HUES6 (cell line): Measurements from ENCODE around the gene CAV1.
"Not testable (repeated sequence)": the region's sequence is repeated elsewhere in the genome, so short reads cannot be mapped to it uniquely, and the experiment has no call there.

Source experiments
- H3K27ac ChIP-seq: 2 replicates; pipeline ENCODE4 v1.7.0; 2013; ENCODE audit warnings: low read depth, mild to moderate bottlenecking, low read length, inconsistent platforms
- H3K27me3 ChIP-seq: 2 replicates; pipeline ENCODE4 v1.6.1; 2013; ENCODE audit warnings: low read length; ENCODE audit not compliant: control insufficient read depth, insufficient read depth
- H3K36me3 ChIP-seq: 2 replicates; pipeline ENCODE4 v1.6.1; 2013; ENCODE audit warnings: low read length; ENCODE audit not compliant: control insufficient read depth, insufficient read depth
- H3K4me1 ChIP-seq: 2 replicates; pipeline ENCODE4 v1.6.1; 2013; ENCODE audit warnings: low read length; ENCODE audit not compliant: control insufficient read depth, insufficient read depth
- H3K4me3 ChIP-seq: 2 replicates; pipeline ENCODE4 v1.5.1; 2013; ENCODE audit warnings: low read depth, low read length
- H3K9ac ChIP-seq: one replicate; pipeline ENCODE4 v1.6.1; 2013; ENCODE audit warnings: mild to moderate bottlenecking, low read length
- H3K9me3 ChIP-seq: 2 replicates; pipeline ENCODE4 v1.6.1; 2013; ENCODE audit warnings: low read depth, low read length; ENCODE audit not compliant: control insufficient read depth, insufficient read depth

The CAV1 gene, protein sequence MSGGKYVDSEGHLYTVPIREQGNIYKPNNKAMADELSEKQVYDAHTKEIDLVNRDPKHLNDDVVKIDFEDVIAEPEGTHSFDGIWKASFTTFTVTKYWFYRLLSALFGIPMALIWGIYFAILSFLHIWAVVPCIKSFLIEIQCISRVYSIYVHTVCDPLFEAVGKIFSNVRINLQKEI

DNA sequence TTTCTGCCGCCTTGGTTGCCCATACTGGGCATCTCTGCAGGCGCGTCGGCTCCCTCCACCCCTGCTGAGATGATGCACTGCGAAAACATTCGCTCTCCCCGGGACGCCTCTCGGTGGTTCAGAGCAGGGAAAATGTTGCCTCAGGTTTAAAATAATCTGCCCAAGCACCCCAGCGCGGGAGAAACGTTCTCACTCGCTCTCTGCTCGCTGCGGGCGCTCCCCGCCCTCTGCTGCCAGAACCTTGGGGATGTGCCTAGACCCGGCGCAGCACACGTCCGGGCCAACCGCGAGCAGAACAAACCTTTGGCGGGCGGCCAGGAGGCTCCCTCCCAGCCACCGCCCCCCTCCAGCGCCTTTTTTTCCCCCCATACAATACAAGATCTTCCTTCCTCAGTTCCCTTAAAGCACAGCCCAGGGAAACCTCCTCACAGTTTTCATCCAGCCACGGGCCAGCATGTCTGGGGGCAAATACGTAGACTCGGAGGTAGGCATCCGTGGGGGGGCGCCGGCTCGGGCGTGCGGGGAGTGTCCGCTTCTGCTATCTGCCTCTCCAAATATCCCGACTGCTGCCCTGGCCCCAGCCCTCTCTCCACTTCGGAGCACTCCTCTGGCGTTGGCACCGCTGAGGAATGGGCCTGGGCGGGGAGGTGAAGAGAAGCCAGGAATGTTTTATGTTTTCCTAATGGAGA lies at the start of gene CAV1:
TSS of gene CAV1 (plus strand) at position 428 of the 689 bp plus-strand sequence. CDS start at position 455, 27 bp downstream.
- peaks cover 53% of the 10 kb centered on the region for H3K4me1 ChIP-seq
- H3K27me3 ChIP-seq: peaks cover 22% of the 10 kb centered on the region
- H3K9me3 ChIP-seq: no peaks in the 10 kb centered on the region
- peaks cover 5% of the 10 kb centered on the region; the same call in 1 of the 2 replicates for H3K36me3 ChIP-seq
- H3K27ac ChIP-seq: peak within 1 kb of the TSS; percentile 87; the same call in 1 of the 2 replicates
- H3K9ac ChIP-seq: peak within 1 kb of the TSS; percentile 99
- H3K4me3 ChIP-seq: peak within 1 kb of the TSS; percentile 91

DNA sequence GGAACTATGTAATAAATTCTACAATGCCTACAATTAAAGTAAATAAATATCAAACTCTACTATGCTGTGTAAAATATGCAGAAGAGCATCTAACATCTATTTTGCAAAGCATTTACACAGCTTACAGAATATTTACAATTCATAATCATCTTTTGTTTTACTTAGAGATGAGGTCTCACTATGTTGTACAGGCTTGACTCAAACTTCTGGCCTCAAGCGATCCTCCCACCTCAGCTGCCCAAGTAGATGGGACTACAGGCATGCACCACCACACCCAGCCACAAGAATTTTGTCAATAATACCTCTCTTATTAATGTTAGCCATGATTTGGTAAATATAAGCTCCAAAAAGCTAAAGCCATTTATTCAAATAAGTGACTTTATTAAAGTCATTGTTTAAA lies 47.2 kb upstream of the CAV1 start:
- Histone ChIP-seq H3K27me3 (no peaks in the 10 kb centered on the region), H3K4me3 (no peak overlapping the region), H3K4me1 (no peaks in the 10 kb centered on the region), H3K27ac (no peak overlapping the region), H3K9ac (no peak overlapping the region), H3K36me3 (no peaks in the 10 kb centered on the region), H3K9me3 (peaks cover 6% of the 10 kb centered on the region; the same call in 1 of the 2 replicates)

DNA sequence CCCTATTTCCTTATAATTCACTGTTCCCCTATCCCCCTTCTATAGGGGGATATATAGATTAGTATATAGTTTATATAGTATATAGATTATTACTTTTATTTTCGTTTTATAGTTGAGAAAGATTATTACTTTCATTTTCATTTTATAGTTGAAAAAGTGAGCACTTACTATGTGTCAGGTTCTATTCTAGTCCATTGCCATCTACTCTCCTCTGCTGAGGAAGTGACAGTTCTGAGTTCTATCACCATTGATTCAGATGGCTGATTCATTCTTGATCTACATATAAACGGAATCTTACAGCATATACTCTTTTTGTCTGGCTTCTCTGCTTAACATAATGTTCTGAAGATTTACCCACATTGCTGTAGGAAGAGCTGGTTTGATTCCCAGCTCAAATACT lies 46.0 kb upstream of the CAV1 start:
- no peak overlapping the region for H3K9ac ChIP-seq
- no peaks in the 10 kb centered on the region for H3K4me1 ChIP-seq
- no peak overlapping the region for H3K4me3 ChIP-seq
- H3K9me3 ChIP-seq: peaks cover 6% of the 10 kb centered on the region; the same call in 1 of the 2 replicates
- H3K36me3 ChIP-seq: no peaks in the 10 kb centered on the region
- H3K27ac ChIP-seq: no peak overlapping the region
- H3K27me3 ChIP-seq: no peaks in the 10 kb centered on the region

DNA sequence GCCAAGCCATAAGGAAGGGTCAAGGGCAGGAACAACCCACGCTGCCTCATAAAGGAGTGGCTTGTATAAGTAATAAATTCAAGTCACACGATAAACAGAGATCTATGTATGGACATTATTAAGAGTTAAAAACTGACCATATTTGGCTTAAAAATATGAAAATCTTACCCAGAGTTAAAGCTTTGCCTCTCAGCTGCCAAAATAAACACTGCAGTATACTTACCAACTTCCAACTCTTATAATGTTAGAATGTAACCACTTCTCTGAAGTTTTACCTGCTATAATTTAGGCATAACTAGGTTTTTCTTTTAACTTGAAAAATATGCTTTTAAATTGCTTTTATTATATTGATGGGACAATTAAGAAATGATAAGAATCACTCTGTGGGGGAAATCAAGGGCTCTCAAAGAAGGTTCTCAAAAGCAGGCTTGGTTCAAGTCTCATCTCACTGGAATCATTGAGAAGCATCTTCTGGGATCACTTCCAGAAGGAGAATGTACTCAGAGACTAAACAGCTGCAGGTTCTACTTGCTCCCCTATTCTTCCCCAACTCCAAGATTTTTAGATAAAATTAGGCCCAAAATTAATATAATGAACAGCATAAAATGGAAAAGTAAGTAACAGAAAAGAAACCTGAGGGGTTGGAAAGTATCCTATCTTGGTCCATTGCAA lies 41.4 kb upstream of the CAV1 start:
- Histone ChIP-seq H3K36me3 (no peaks in the 10 kb centered on the region), H3K9me3 (no peaks in the 10 kb centered on the region), H3K9ac (no peak overlapping the region), H3K27me3 (no peaks in the 10 kb centered on the region), H3K27ac (no peak overlapping the region), H3K4me3 (no peak overlapping the region), H3K4me1 (no peaks in the 10 kb centered on the region)

DNA sequence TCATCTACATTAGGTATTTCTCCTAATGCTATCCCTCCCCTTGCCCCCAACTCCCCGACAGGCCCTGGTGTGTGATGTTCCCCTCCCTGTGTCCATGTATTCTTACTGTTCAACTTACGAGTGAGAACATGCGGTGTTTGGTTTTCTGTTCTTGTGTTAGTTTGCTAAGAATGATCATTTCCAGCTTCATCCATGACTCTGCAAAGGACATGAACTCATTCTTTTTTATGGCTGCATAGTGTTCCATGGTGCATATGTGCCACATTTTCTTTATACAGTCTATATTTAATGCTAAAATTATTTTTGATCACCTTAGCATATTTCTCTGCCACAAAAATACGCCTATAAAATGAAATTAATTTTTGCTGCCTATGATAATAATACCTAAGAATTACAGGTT lies 40.4 kb upstream of the CAV1 start:
- H3K36me3 ChIP-seq, H3K9me3 ChIP-seq, H3K9ac ChIP-seq, H3K4me3 ChIP-seq, H3K27me3 ChIP-seq, H3K4me1 ChIP-seq, H3K27ac ChIP-seq: not testable (repeated sequence)

DNA sequence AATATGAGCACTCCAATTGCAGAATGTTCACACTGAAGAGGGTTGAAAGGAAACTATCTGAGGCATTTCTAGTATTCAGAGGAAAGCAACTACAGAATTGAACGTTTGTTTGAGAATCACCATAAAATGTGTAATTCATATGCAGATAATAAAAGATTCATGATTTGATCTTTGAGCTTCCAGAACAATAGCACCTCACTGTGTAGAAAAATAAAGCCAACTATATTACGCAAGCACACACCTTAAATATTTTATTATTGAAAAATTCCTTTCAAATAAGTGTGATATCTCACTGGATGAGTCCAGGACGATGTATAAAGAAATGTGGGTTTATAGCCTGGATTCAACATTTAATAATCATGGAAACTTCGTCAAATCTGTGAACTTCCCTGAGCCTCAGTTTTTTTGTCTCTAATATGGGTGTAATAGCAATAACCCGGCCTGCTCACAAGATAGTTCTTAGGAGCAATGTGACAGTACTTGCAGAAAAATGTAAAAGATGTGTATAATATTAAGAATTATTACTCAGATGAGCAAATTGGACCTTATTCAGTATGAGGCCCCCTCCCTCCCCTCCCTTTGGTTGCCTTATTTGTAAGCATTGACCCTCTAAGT lies 36.8 kb upstream of the CAV1 start:
- Histone ChIP-seq H3K4me1 (no peaks in the 10 kb centered on the region), H3K27ac (no peak overlapping the region), H3K27me3 (no peaks in the 10 kb centered on the region), H3K9me3 (no peaks in the 10 kb centered on the region), H3K36me3 (no peaks in the 10 kb centered on the region), H3K4me3 (no peak overlapping the region), H3K9ac (no peak overlapping the region)

DNA sequence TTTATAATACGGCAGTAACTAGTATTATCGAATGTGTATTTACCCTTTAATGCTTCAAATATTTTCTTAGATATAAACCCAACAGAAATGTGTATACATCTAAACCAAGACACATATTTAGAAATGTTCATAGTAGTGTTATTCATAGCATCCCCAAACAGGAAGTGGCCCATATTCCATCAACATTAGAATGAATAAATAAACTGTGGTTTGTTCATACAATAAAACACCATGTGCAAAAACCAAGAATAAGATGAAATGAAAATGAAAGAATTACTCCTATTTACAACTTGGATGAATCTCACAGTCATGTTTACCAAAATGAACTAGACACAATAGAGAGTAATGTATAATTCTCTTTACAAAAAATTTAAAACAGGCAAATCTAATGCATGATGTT lies 34.5 kb upstream of the CAV1 start:
- H3K9me3 ChIP-seq: no peaks in the 10 kb centered on the region
- H3K36me3 ChIP-seq: no peaks in the 10 kb centered on the region
- H3K4me3 ChIP-seq: no peak overlapping the region
- H3K27me3 ChIP-seq: no peaks in the 10 kb centered on the region
- H3K27ac ChIP-seq: no peak overlapping the region
- H3K4me1 ChIP-seq: no peaks in the 10 kb centered on the region
- no peak overlapping the region for H3K9ac ChIP-seq

DNA sequence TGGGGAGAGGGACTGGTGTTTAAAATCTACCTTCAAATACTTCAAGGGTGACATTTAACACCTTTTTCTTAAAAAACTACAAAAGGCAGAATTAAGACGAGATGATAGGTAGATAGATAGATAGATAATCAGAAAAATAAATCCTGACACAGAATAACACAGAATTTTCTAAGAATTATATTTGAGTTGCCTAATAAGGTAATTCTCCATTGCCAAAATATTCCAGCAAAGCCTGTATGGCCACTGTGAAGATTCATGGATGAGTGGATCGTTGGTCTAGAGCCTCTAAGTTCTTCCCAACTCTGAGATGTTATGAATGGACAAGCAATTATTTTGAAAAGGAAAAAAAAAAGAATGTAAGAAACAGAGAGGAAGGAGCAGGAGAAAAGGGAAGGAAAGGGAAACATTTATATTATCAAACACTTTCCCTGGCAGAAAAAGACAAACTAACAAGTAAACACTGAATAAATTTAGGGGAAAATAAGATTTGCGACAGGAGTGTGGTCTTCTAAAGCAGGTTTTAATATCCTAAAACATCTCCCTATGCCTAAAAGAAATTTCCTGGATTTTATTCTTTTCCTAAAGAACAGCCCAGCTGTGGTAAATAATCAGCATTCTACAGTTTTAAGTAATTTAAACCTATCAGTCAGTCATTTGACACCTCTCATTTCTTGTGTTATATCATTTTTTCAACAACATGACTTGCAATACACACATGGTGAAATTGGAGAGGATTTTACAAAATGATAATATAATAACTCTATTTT lies 32.8 kb upstream of the CAV1 start:
- no peak overlapping the region for H3K4me3 ChIP-seq
- H3K4me1 ChIP-seq: no peaks in the 10 kb centered on the region
- no peak overlapping the region for H3K27ac ChIP-seq
- no peaks in the 10 kb centered on the region for H3K27me3 ChIP-seq
- H3K9me3 ChIP-seq: 0 out of 2 replicates have a peak, but pooled peaks cover 2% of the 10 kb centered on the region
- H3K36me3 ChIP-seq: no peaks in the 10 kb centered on the region
- H3K9ac ChIP-seq: no peak overlapping the region

DNA sequence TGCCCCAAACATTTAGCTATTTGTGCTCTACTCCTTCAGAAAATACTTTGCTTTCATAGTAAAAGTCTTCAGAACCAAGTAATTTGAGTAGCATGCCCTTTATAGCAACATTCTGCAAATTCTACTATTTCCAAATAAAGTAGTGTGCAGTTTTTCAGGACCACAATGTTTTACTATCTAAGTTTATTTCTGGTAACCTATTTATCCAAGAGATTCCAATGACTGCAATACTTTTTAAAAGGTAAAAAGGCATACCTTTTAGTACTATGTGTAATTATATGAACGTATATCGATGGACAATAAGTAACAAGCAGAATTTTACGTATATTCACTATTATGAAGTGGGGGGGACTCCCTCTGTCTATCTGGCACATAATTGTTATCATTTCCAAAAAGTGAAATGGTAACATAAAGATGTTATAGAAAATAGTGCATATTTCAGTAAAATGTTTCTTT lies 32.2 kb upstream of the CAV1 start:
- no peak overlapping the region for H3K9ac ChIP-seq
- no peaks in the 10 kb centered on the region for H3K4me1 ChIP-seq
- H3K36me3 ChIP-seq: no peaks in the 10 kb centered on the region
- H3K27ac ChIP-seq: no peak overlapping the region
- no peak overlapping the region for H3K4me3 ChIP-seq
- peaks cover 2% of the 10 kb centered on the region; the same call in 1 of the 2 replicates for H3K9me3 ChIP-seq
- no peaks in the 10 kb centered on the region for H3K27me3 ChIP-seq

DNA sequence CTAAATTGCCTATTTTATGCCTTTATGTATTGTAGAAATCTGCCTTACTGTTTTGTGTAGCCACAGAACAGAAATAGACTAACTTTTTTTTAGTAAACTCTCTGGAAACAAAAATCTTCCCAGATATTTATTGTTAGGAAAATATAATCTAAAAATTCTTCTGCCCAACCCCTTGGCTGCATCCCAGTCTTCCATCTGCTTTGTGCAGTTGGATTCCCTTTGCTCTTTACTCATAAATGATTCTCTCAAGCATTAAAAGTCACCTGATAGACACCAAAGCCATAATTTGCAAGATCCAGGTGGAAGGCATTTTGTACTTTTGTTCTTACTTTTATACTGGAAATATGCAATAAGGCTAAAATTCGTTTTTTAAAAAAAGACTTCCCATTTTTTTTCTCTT lies 31.4 kb upstream of the CAV1 start:
- Histone ChIP-seq H3K9ac (no peak overlapping the region), H3K27ac (no peak overlapping the region), H3K4me1 (no peaks in the 10 kb centered on the region; the same call in 1 of the 2 replicates), H3K4me3 (no peak overlapping the region), H3K9me3 (peaks cover 2% of the 10 kb centered on the region; the same call in 1 of the 2 replicates), H3K36me3 (no peaks in the 10 kb centered on the region), H3K27me3 (no peaks in the 10 kb centered on the region)
